Astrocyte of the spinal cord (primary cell): ENCODE results near the gene PHF12.

Experiments
- DNase-seq: peaks from one replicate; pipeline ENCODE4 v3.0.0; 2011; ENCODE audit warnings: low read depth, low spot score
- H3K4me3 ChIP-seq: 2 replicates; pipeline ENCODE4 v1.5.1; 2011; ENCODE audit warnings: low read depth, mild to moderate bottlenecking, low read length, moderate library complexity
- CTCF ChIP-seq: IDR thresholded peaks from 2 replicates; pipeline ENCODE4 v1.5.1; 2012; ENCODE audit warnings: low read depth, mild to moderate bottlenecking, low read length, inconsistent platforms
- in situ Hi-C: cut with HindIII; loops from 2 replicates; pipeline ENCODE4 v1.10.0; 2017; ENCODE audit warnings: low sequenced_read_pairs

The PHF12 gene

GRCh38 chr17:28857905-28858800 is 93.2 kb downstream of the PHF12 start:
- TF ChIP-seq CTCF = no peak
- H3K4me3 ChIP-seq = no peak overlapping the region
- DNase-seq = no peak
- in situ Hi-C loops = no loop called here

GRCh38 chr17:28856028-28856574 is 95.2 kb downstream of the PHF12 start:
- no peak for DNase-seq
- in situ Hi-C loops = no loop called here
- H3K4me3 ChIP-seq = no peak overlapping the region
- no peak for TF ChIP-seq CTCF

GRCh38 chr17:28855336-28855679 is 96.0 kb downstream of the PHF12 start:
- TF ChIP-seq CTCF = no peak
- DNase-seq = no peak
- H3K4me3 ChIP-seq = peak overlapping the region; percentile 96
- in situ Hi-C loops = no loop called here
